ENCODE measurements around the gene BICRA.

DNA sequence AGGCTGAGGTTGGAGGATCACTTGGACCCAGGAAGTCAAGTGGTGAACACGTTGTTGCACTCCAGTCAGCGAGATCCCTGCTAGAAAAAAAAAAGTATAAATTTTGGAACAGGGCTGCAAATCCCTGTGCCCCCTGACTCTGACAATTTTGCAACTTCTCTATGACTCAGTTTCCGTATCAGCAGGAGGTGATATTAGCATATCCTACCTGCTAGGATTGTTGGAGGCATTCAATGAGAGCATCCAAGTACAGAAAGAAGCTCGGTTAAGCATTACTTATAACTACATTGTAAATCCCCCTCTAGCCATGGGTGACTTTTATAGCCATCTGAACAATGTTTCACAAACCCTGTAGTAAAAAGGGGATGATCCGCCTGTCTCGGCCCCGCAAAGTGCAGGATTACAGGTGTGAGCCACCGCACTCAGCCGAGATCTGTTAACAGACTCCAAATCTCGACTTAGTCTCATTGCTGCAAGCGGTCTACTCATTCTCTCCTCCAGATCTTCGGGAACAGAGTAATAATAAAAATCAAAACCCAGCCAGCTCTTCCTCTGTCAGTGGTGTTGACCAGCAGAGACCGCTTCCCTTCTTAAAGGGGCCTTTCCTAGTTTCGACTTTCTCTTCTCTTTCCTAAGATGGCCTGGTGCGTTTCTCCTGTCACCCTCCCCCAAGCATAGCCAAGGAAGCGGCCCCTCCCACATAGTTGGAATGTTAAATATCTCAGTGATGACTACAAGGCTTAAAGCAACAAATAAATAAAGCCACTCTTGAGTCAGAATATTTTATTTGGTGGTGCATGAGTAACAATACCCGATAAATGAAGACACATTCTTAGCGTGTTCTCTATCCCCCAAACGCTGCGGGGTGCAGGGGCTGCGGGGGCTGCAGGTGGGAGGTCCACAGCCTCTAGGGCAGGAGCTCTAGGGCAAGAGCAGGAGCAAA, 10.3 kb upstream of the BICRA start:
- TF ChIP-seq HNRNPLL (IDR thresholded peaks at IDR 0.05; ENCODE audit: low read depth, low read length, poor library complexity, severe bottlenecking) (no peak), NCOR1 (IDR thresholded peaks at IDR 0.05) (no peak), SIN3A (IDR thresholded peaks at IDR 0.05; ENCODE audit: borderline replicate concordance in 2 of 2, control insufficient read depth in 1 of 2, low read depth in 2 of 2, low read length in 2 of 2) (no peak), FOXJ3 (CRISPR knock-in tag; IDR thresholded peaks at IDR 0.05) (no peak), NR2F6 (CRISPR knock-in tag; IDR thresholded peaks at IDR 0.05) (no peak), IFI16 (CRISPR knock-in tag; IDR thresholded peaks at IDR 0.05) (no peak)
- TF ChIP-seq, protein P1, sequence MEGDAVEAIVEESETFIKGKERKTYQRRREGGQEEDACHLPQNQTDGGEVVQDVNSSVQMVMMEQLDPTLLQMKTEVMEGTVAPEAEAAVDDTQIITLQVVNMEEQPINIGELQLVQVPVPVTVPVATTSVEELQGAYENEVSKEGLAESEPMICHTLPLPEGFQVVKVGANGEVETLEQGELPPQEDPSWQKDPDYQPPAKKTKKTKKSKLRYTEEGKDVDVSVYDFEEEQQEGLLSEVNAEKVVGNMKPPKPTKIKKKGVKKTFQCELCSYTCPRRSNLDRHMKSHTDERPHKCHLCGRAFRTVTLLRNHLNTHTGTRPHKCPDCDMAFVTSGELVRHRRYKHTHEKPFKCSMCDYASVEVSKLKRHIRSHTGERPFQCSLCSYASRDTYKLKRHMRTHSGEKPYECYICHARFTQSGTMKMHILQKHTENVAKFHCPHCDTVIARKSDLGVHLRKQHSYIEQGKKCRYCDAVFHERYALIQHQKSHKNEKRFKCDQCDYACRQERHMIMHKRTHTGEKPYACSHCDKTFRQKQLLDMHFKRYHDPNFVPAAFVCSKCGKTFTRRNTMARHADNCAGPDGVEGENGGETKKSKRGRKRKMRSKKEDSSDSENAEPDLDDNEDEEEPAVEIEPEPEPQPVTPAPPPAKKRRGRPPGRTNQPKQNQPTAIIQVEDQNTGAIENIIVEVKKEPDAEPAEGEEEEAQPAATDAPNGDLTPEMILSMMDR (IDR thresholded peaks at IDR 0.05 in 2 of 3, conservative IDR thresholded peaks at IDR 0.05 in 1 of 3; ENCODE audit: insufficient read depth in 2 of 3, low read depth in 1 of 3, low read length in 3 of 3), result no peak
- TF ChIP-seq, protein P2, sequence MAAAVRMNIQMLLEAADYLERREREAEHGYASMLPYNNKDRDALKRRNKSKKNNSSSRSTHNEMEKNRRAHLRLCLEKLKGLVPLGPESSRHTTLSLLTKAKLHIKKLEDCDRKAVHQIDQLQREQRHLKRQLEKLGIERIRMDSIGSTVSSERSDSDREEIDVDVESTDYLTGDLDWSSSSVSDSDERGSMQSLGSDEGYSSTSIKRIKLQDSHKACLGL (CRISPR knock-in tag; IDR thresholded peaks at IDR 0.05; ENCODE audit: borderline replicate concordance, poor library complexity, severe bottlenecking), result no peak
- TF ChIP-seq, protein P3, sequence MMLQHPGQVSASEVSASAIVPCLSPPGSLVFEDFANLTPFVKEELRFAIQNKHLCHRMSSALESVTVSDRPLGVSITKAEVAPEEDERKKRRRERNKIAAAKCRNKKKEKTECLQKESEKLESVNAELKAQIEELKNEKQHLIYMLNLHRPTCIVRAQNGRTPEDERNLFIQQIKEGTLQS (IDR thresholded peaks at IDR 0.05), result no peak
- TF ChIP-seq, protein P3 (CRISPR knock-in tag; conservative IDR thresholded peaks at IDR 0.05), result no peak

Measured in K562 (cell line).